Vagina (tissue), 2 donors: Measurements from ENCODE around the gene IRX4.

Source experiments
- CTCF ChIP-seq, 3 experiments: fragments of 450-650 bp in 2 of 3; fragments of 200-600 bp in 1 of 3; sonication (generic) in 1 of 3; IDR thresholded peaks; one replicate each; pipeline ENCODE4 v1.5.1; 2017 to 2019; ENCODE audit warnings: antibody characterized with exemption in 3 of 3, mild to moderate bottlenecking in 2 of 3, moderate library complexity in 2 of 3
- POLR2A ChIP-seq, 2 donors: fragments of 450-650 bp; IDR thresholded peaks; one replicate each; pipeline ENCODE4 v1.6.1; 2017; ENCODE audit warnings: antibody characterized with exemption in 2 of 2, mild to moderate bottlenecking in 2 of 2, moderate library complexity in 2 of 2

- TF ChIP-seq CTCF (IDR thresholded peaks at IDR 0.05), result no peak
- no peak for TF ChIP-seq POLR2A (IDR thresholded peaks at IDR 0.05)
Measured at GRCh38 chr5:1926471-1927341, 44.0 kb upstream of the IRX4 start.
